HG03039 (cell line): ENCODE data around the gene ABL2.
"Not testable (repeated sequence)": the region's sequence is repeated elsewhere in the genome, so short reads cannot be mapped to it uniquely, and the experiment has no call there.

Experiments
- ATAC-seq: cut with Tn5 transposase; IDR thresholded peaks from one replicate; pipeline ENCODE4 v1.9.1; 2021; ENCODE audit warnings: mild to moderate bottlenecking, moderate library complexity; ENCODE audit not compliant: unreplicated experiment

Gene ABL2

GRCh38 chr1:179217943-179218507 lies 11.5 kb downstream of the ABL2 start:
- no peak for ATAC-seq

DNA sequence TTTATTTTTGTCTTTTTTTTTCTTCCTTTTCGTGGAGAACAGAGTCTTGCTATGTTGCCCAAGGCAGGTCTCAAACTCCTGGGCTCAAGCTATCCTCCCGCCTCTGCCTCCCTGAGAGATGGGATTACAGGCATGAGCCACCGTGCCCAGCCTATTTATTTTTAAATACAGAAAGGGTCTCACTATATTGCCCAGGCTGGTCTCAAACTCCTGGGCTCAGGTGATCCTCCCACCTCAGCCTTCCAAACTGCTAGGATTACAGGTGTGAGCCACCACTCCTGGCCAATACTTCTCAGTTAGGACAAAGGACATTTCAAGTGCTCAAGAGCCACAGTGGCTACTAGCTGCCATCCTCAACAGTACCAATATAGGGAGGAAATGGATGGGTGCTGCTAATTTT lies 16.2 kb downstream of the ABL2 start:
- ATAC-seq = not testable (repeated sequence)

DNA sequence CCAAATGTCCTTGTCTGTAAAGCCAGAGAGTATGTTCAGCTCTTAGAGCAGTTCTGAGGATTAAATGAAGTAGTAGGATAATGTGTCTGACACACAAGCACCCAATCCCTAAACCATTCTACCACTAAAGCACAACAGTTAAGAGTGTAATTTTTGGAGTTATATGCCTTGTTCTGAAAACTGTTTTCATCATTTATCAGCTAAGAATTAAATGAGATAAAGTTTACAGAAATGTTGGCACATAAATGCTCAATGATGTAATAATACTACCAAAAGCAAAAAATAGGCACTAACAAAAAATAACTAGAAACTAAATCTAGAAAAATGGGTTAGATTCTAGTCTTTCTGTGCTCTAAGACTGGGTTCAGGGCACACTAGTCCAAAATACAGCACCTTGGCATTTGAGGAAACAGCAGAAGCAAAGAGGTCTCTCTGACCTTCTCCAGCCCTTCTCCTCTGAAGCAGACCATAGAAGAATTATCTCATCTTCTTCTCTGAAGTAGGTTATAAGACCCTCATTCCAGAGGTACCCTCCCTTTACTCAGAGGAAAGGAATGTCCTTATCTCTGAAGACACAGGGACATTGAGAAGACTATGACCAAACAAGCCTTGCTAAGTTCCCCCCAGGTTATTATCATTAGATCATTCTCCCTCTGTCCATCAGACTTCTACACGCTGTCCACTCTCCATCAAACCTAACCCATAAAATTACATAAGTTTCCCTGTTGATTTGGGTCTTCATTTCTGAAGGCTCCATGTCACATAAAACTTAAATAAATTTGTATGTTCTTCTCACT lies 20.6 kb downstream of the ABL2 start:
- no peak for ATAC-seq

GRCh38 chr1:179206812-179207211 lies 22.7 kb downstream of the ABL2 start:
- ATAC-seq = no peak

DNA sequence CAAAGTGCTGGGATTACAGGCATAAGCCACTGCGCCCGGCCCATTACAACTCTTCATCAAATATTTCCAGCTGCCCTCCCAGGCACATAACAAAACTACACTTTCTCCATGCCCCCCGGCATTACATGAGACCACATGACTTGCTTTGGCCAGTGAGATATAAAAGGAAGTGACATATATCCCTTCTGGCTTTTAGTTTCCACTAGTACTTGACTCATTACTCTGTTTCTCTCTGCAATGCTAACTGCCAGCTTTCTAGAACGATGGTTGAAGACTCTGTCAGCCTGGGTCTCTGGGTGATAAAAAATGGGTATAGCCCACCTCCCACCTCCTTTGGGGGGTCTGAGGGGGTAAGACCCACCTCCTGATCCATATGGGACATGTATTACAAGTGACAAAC lies 24.2 kb downstream of the ABL2 start:
- no peak for ATAC-seq

- ATAC-seq = no peak
Measured at GRCh38 chr1:179202161-179202560, 27.3 kb downstream of the ABL2 start.

DNA sequence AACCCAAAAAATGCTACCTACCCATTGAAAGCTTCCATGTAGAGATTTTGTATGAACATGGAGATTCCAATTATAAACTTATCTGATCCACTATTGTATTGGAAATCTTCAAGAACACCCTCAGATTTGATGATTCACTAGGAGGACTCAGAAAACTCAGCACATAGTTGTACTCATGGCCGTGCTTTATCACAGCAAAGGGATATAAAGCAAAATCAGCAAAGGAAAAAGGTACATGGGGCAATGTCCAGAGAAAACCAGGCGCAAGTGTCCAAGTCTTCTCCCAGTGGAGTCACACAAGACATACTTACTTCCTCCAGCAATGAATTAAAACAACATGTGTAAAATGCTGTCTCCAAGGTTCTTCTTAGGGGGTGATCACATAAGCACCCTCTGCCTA lies 28.9 kb downstream of the ABL2 start:
- ATAC-seq = no peak

DNA sequence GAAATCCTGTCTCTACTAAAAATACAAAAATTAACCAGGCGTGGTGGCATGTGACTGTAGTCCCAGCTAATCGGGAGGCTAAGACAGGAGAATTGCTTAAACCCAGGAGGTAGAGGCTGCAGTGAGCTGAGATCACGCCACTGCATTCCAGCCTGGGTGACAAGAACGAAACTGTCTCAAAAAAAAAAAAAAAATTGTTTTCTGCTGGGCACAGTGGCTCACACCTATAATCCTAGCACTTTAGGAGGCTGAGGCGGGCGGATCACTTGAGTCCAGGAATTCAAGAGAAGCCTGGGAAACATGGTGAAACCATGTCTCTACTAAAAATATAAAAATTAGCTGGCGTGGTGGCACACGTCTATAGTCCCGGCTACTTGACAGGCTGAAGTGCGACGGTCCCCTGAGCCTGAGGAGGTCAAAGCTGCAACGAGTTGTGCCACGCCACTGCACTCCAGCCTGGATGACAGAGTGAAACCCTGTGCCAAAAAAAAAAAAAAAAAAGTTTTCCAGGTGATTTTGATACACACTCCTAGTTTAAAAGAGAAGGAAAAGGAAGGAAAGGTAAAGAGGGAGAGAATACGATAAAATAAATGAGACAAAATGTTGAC lies 31.7 kb downstream of the ABL2 start:
- ATAC-seq = no peak

DNA sequence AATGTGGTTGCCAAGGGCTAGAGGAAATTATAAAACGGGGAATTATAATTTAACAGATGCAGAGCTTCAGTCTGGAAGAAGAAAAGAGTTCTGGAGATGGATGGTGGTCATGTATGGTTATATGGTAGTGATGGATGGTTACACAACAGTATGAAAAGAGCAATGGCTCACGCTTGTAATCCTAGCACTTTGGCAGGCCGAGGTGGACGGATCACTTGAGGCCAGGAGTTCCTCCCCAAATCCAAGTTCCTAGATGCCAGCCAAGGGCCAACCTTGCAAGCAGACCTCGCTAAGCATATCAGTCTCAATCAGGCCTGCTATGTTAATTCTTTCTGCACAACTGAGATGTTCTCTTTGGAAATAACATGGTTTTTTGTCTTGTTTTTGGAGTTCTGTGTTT lies 33.6 kb downstream of the ABL2 start:
- not testable (repeated sequence) for ATAC-seq

DNA sequence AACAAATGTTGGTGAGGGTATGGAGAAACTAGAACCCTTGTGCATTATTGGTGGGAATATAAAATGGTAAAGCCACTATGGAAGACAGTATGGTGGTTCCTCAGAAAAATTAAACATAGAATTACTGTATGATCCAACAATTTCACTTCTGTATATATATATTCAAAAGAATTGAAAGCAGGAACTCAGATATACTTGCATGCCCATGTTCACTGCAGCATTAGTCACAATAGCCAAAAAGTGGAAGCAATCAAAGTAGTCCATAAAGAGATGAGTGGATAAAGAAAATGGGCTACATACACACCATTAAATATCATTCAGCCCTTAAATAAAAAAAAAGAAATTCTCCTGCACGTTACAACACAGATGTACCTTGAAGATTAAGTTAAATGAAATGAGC lies 34.1 kb downstream of the ABL2 start:
- ATAC-seq = no peak

DNA sequence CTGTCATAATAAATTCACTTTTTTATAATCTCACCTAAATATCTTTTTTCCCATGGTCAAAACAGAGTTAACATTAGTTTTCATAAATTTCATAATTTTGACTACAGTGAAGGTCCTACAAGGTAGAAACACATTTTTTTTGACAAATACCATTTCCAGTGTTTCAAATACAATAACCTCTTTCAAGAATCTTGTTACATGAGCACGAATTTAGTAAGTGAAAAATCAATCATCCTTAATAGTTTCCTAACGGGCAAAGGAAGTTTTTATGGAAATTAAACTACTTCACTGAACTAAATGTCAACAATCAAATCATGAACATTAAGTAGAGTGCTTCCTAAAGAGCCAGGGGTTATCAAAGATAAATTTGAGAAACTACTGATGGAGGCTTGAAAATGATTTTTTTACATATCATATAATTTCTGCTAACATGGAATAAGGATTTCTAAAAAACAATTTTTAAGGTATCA lies 35.4 kb downstream of the ABL2 start:
- no peak for ATAC-seq

GRCh38 chr1:179190861-179191260 lies 38.6 kb downstream of the ABL2 start:
- no peak for ATAC-seq

GRCh38 chr1:179187735-179188471 lies 41.6 kb downstream of the ABL2 start:
- ATAC-seq = no peak

- ATAC-seq = no peak
Measured at GRCh38 chr1:179187043-179187442, 42.4 kb downstream of the ABL2 start.

- ATAC-seq = no peak
Measured at GRCh38 chr1:179184403-179184802, 45.1 kb downstream of the ABL2 start.

DNA sequence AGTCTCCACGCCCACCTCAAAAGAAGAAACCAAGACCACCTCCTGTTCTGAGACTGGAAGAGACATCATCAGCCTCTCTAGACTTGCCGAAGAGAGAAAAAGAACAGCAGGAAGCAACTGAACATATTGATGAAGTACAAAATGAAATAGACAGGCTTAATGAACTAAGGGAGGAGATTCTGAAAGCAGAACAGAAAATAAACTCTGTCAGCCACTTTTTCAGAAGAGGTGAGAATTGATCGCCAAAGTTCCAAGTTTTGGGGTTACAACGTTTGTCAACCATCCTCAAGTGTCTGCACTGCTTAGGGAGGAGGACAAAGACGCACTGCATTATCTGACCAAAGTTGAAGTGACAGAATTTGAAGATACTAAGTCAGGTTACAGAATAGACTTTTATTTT lies 45.6 kb downstream of the ABL2 start:
- no peak for ATAC-seq

DNA sequence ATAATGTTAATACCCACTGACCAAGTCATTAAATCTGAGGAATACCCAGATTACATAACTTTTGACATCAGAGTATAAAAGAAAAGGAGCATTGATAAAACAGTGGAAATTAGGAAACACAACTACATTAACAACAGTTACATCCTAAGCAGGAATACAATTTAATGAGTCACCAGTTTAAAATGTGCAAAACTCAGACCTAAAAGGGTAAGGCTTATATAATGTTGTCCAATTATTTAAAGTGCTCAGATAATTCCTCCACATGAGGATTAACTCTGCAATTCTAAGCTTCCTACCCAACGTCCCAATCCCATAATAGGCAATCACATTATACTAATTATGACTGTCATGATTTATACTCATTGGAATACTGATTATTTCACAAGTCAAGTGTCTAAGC lies 50.5 kb downstream of the ABL2 start:
- no peak for ATAC-seq

- no peak for ATAC-seq
Measured at GRCh38 chr1:179178183-179178582, 51.3 kb downstream of the ABL2 start.

DNA sequence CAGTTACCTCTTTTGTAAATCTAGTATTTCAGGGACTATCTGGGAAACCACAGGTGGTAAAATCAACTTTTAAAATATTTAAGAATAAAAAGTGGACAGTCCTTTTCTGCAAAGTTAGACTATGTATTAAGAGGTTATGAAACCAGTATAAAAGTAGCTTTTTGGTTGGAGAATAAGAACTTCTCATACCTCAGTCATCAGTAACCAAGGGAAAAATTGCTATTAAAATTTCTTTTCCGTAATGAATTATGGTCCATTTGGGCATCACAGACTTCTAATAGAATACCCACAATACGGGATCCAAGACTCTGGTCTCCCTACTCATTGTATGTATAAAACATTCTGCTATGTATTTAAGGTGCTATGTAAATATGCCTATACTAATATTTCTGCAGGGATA lies 51.9 kb downstream of the ABL2 start:
- no peak for ATAC-seq

GRCh38 chr1:179177182-179177581 lies 52.3 kb downstream of the ABL2 start:
- ATAC-seq = no peak

- no peak for ATAC-seq
Measured at GRCh38 chr1:179175011-179175841, 54.3 kb downstream of the ABL2 start.
